SK-N-SH (cell line): Measurements from ENCODE around the gene PDLIM4. TPM values are rescaled to one million over a fixed set of nuclear protein-coding genes. Genes with fewer than 3 reads are reported as not detected.

Experiments
- CTCF ChIA-PET: fragments of 300-600, 350-600 bp; formaldehyde crosslinking; extraction: SDS; loops from one replicate; lab custom pipeline; 2021; lab: Yijun Ruan, JAX
- POLR2A ChIA-PET: fragments of 350-600 bp; sonication (Branson Sonifier 250); formaldehyde crosslinking; extraction: SDS; loops from one replicate; lab custom pipeline; 2020; ENCODE audit warnings: antibody characterized with exemption, inconsistent platforms; lab: Yijun Ruan, JAX
- DNase-seq: peaks from one replicate; pipeline ENCODE4 v3.0.0; 2012
- H2AFZ ChIP-seq: fragments of 200-600 bp; sonication (generic); 2 replicates; pipeline ENCODE4 v1.8.1; 2016; ENCODE audit warnings: antibody characterized with exemption, mild to moderate bottlenecking, low read depth
- H3F3A ChIP-seq: fragments of 200-600 bp; sonication (generic); replicated peaks from 2 replicates; pipeline ENCODE3; 2016; ENCODE audit warnings: antibody characterized with exemption, mild to moderate bottlenecking; ENCODE audit not compliant: insufficient read depth
- H3K27ac ChIP-seq, 2 experiments: fragments of 200-500 bp in 1 of 2; fragments of 200-600 bp in 1 of 2; sonication (Bioruptor generic) in 1 of 2; sonication (generic), shearing (Covaris generic) in 1 of 2; 2 replicates each; pipeline versions ENCODE4 v1.5.1 to v1.6.1; 2014 to 2016; ENCODE audit warnings: low read depth in 2 of 2, inconsistent platforms in 1 of 2, low read length in 1 of 2, mild to moderate bottlenecking in 1 of 2, mixed read lengths in 1 of 2
- H3K27me3 ChIP-seq: fragments of 200-600 bp; sonication (generic), shearing (Covaris generic); 2 replicates; pipeline ENCODE4 v1.6.1; 2016; ENCODE audit warnings: mixed run types; ENCODE audit not compliant: insufficient read depth
- H3K36me3 ChIP-seq, 2 experiments: fragments of 200-500 bp in 1 of 2; fragments of 200-600 bp in 1 of 2; sonication (Bioruptor generic) in 1 of 2; sonication (generic) in 1 of 2; replicated peaks in 1 of 2; 2 replicates each; pipeline versions ENCODE3 to v1.5.1; 2014 to 2016; ENCODE audit warnings: low read length in 1 of 2, mild to moderate bottlenecking in 1 of 2; ENCODE audit not compliant: insufficient read depth in 2 of 2, control insufficient read depth in 1 of 2
- H3K4me1 ChIP-seq, 2 experiments: fragments of 200-500 bp in 1 of 2; fragments of 200-600 bp in 1 of 2; sonication (Bioruptor generic) in 1 of 2; sonication (generic), shearing (Covaris generic) in 1 of 2; 2 replicates each; pipeline versions ENCODE4 v1.5.1 to v1.6.1; 2014 to 2016; ENCODE audit warnings: low read depth in 1 of 2, low read length in 1 of 2, mixed run types in 1 of 2; ENCODE audit not compliant: insufficient read depth in 2 of 2, control insufficient read depth in 1 of 2
- H3K4me2 ChIP-seq: fragments of 200-600 bp; sonication (generic), shearing (Covaris generic); 2 replicates; pipeline ENCODE4 v1.6.1; 2017; ENCODE audit warnings: mixed run types
- H3K4me3 ChIP-seq, 2 experiments: fragments of 200-500 bp in 1 of 2; fragments of 200-600 bp in 1 of 2; sonication (Bioruptor generic) in 1 of 2; sonication (generic), shearing (Covaris generic) in 1 of 2; 2 replicates each; pipeline versions ENCODE4 v1.5.1 to v1.8.1; 2014 to 2016; ENCODE audit warnings: low read depth in 2 of 2, inconsistent platforms in 1 of 2, low read length in 1 of 2, mild to moderate bottlenecking in 1 of 2, mixed read lengths in 1 of 2, moderate library complexity in 1 of 2
- H3K79me2 ChIP-seq: fragments of 200-600 bp; sonication (generic); 2 replicates; pipeline ENCODE4 v1.8.1; 2017; ENCODE audit warnings: mild to moderate bottlenecking; ENCODE audit not compliant: insufficient read depth
- H3K9ac ChIP-seq: fragments of 200-600 bp; sonication (generic); 2 replicates; pipeline ENCODE4 v1.6.1; 2017; ENCODE audit warnings: mixed run types
- H3K9me2 ChIP-seq: fragments of 200-600 bp; sonication (generic); 2 replicates; pipeline ENCODE4 v1.6.1; 2017; ENCODE audit warnings: mixed run types
- H3K9me3 ChIP-seq: fragments of 200-600 bp; sonication (generic); 2 replicates; pipeline ENCODE4 v1.6.1; 2017; ENCODE audit warnings: mixed run types, mild to moderate bottlenecking, moderate library complexity
- H4K20me1 ChIP-seq: fragments of 200-600 bp; sonication (generic); 2 replicates; pipeline ENCODE4 v1.6.1; 2017; ENCODE audit warnings: mild to moderate bottlenecking, mixed run types; ENCODE audit not compliant: insufficient read depth
- ELF1 ChIP-seq: IDR thresholded peaks from 2 replicates; pipeline ENCODE4 v1.4.0; 2012
- EP300 ChIP-seq, 2 experiments: IDR thresholded peaks; 2 replicates each; pipeline versions ENCODE4 v1.4.0 to v1.6.1; 2012; ENCODE audit warnings: borderline replicate concordance in 1 of 2, low read depth in 1 of 2, low read length in 1 of 2
- FOXJ3 ChIP-seq: sonication (generic); formaldehyde crosslinking; IDR thresholded peaks from 2 replicates; pipeline ENCODE4 v1.5.1; 2020; ENCODE audit warnings: mild to moderate bottlenecking, missing genetic modification reagents
- FOXM1 ChIP-seq: IDR thresholded peaks from 2 replicates; pipeline ENCODE4 v1.4.0; 2012; ENCODE audit warnings: low read depth, mild to moderate bottlenecking
- GATA2 ChIP-seq: sonication (generic); formaldehyde crosslinking; IDR thresholded peaks from 2 replicates; pipeline ENCODE4 v1.5.0; 2020; ENCODE audit warnings: mild to moderate bottlenecking, missing genetic modification reagents
- JUND ChIP-seq: IDR thresholded peaks from 2 replicates; pipeline ENCODE4 v1.4.0; 2012
- MEF2A ChIP-seq: IDR thresholded peaks from 2 replicates; pipeline ENCODE4 v1.4.0; 2012; ENCODE audit warnings: low read depth, borderline replicate concordance
- MXI1 ChIP-seq: IDR thresholded peaks from 2 replicates; pipeline ENCODE4 v1.6.1; 2012; ENCODE audit warnings: mild to moderate bottlenecking, low read depth, low read length, improper control_type of control experiment
- NFIC ChIP-seq: IDR thresholded peaks from 2 replicates; pipeline ENCODE4 v1.4.0; 2012; ENCODE audit warnings: borderline replicate concordance
- POLR2AphosphoS5 ChIP-seq: IDR thresholded peaks from 2 replicates; pipeline ENCODE4 v1.6.1; 2012; ENCODE audit warnings: low read depth, low read length
- TAF1 ChIP-seq: IDR thresholded peaks from 2 replicates; pipeline ENCODE4 v1.6.1; 2012; ENCODE audit warnings: low read depth, mild to moderate bottlenecking, low read length, moderate library complexity, borderline replicate concordance
- TCF12 ChIP-seq: IDR thresholded peaks from 2 replicates; pipeline ENCODE4 v1.4.0; 2012
- YY1 ChIP-seq: IDR thresholded peaks from 2 replicates; pipeline ENCODE4 v1.4.0; 2012; ENCODE audit warnings: low read depth, mild to moderate bottlenecking
- WGBS: methylation state at CpG from one replicate; pipeline ENCODE4 v1.1.6; 2017; ENCODE audit warnings: low lambda C conversion rate; 5-methylcytosine and 5-hydroxymethylcytosine counted together
- polyA plus RNA-seq, 3 experiments: library from polyadenylated mRNA; depleted of rRNA; stranded (reverse); fragments of >200 nt; gene quantifications; 2 replicates each; pipeline ENCODE4 v1.2.3, GENCODE V29; 2012
- TF ChIP-seq, protein P1 (sequence below): fragments of 150-350 bp; IDR thresholded peaks from 2 replicates; pipeline ENCODE4 v1.6.1; 2017; ENCODE audit warnings: antibody characterized with exemption, low read length, low read depth, borderline replicate concordance
- TF ChIP-seq, protein P2 (sequence below): fragments of 200-600 bp; sonication (generic); IDR thresholded peaks from 2 replicates; pipeline ENCODE4 v1.6.1; 2017; ENCODE audit warnings: antibody characterized with exemption, mild to moderate bottlenecking, moderate library complexity
- TF ChIP-seq, protein P3 (sequence below): IDR thresholded peaks from 2 replicates; pipeline ENCODE4 v1.4.0; 2012; ENCODE audit warnings: low read depth, borderline replicate concordance
- TF ChIP-seq, protein P4 (sequence below): IDR thresholded peaks from 2 replicates; pipeline ENCODE4; 2012
- TF ChIP-seq, protein P5 (sequence below): IDR thresholded peaks from 2 replicates; pipeline ENCODE4 v1.6.1; 2012; ENCODE audit warnings: mild to moderate bottlenecking, low read depth, low read length, moderate library complexity

Gene PDLIM4
- polyA plus RNA-seq, 1 of the 3 experiments (the other 2 are of a cell fraction) = 57.1 TPM

DNA sequence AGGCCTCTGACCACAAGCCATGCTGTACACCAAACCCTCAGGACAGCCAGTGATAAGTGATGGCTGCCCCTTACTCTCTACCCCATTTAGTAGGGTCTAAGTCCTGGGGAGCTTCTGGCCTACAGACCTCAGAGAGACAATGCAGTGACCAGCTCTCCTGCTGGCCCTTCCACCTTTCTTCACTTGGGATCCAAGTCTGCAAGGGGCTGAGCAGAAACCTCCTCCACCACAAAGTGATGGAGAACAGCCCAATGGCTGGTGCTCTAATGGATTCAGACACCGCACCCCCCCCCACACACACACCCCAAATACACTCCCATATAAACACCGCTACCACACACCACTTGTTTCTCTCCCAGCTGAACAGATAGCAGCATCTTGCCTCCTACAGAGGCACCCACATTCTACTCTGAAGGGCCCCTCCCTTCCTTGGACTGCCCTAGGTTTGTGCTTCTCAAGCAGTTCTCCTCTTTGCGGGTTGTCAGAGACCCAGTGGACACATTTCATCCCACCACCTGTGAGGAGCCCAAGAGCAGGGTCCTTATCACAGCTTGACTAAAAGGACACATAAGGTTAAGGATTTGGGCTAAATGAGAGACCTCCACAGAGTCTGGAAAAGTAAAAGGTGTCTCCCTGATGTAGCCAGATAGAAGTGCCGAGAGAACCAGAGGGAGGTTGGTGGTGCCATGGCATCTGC lies 1.3 kb upstream of the PDLIM4 start:
- no peak for DNase-seq
- Histone ChIP-seq H3F3A (peaks cover 6% of the 10 kb centered on the region), H3K79me2 (peaks cover 24% of the 10 kb centered on the region; the same call in 1 of the 2 replicates), H3K9me2 (no peaks in the 10 kb centered on the region), H3K9ac (no peak overlapping the region), H3K27ac (no peak overlapping the region), H3K9me3 (no peaks in the 10 kb centered on the region), H4K20me1 (no peaks in the 10 kb centered on the region), H3K4me1 (peaks cover 26 to 42% of the 10 kb centered on the region in 2 experiments; a peak in 3 of 4 replicates), H3K27me3 (no peaks in the 10 kb centered on the region), H3K4me3 (no peak overlapping the region), H3K4me2 (no peak overlapping the region), H2AFZ (no peak overlapping the region), H3K36me3 (no peaks in the 10 kb centered on the region)
- ChIA-PET POLR2A (interaction anchor here (1.4 kb wide), 1 partner anchor 29 kb away, joined by 4 read pairs; the partner anchor contains the start of gene P4HA2), CTCF (interaction anchor here (0.9 to 3.1 kb wide), 3 partner anchors 18 to 191 kb away, joined by 3 to 21 read pairs (median 3); no protein-coding TSS in a partner anchor)
- TF ChIP-seq MEF2A = no peak
- TF ChIP-seq EP300 (IDR thresholded peaks at IDR 0.05; ENCODE audit: borderline replicate concordance in 1 of 2, low read depth in 1 of 2, low read length in 1 of 2) = no peak
- TF ChIP-seq, protein P1, sequence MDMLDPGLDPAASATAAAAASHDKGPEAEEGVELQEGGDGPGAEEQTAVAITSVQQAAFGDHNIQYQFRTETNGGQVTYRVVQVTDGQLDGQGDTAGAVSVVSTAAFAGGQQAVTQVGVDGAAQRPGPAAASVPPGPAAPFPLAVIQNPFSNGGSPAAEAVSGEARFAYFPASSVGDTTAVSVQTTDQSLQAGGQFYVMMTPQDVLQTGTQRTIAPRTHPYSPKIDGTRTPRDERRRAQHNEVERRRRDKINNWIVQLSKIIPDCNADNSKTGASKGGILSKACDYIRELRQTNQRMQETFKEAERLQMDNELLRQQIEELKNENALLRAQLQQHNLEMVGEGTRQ = no peak
- TF ChIP-seq, protein P2, sequence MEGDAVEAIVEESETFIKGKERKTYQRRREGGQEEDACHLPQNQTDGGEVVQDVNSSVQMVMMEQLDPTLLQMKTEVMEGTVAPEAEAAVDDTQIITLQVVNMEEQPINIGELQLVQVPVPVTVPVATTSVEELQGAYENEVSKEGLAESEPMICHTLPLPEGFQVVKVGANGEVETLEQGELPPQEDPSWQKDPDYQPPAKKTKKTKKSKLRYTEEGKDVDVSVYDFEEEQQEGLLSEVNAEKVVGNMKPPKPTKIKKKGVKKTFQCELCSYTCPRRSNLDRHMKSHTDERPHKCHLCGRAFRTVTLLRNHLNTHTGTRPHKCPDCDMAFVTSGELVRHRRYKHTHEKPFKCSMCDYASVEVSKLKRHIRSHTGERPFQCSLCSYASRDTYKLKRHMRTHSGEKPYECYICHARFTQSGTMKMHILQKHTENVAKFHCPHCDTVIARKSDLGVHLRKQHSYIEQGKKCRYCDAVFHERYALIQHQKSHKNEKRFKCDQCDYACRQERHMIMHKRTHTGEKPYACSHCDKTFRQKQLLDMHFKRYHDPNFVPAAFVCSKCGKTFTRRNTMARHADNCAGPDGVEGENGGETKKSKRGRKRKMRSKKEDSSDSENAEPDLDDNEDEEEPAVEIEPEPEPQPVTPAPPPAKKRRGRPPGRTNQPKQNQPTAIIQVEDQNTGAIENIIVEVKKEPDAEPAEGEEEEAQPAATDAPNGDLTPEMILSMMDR = no peak
- TF ChIP-seq JUND = no peak
- TF ChIP-seq, protein P3, sequence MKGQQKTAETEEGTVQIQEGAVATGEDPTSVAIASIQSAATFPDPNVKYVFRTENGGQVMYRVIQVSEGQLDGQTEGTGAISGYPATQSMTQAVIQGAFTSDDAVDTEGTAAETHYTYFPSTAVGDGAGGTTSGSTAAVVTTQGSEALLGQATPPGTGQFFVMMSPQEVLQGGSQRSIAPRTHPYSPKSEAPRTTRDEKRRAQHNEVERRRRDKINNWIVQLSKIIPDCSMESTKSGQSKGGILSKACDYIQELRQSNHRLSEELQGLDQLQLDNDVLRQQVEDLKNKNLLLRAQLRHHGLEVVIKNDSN = no peak
- TF ChIP-seq FOXM1 = no peak
- TF ChIP-seq GATA2 (CRISPR knock-in tag) = no peak
- TF ChIP-seq NFIC = no peak
- TF ChIP-seq YY1 = no peak
- TF ChIP-seq TAF1 = no peak
- no peak for TF ChIP-seq TCF12
- no peak for TF ChIP-seq MXI1
- TF ChIP-seq, protein P4, sequence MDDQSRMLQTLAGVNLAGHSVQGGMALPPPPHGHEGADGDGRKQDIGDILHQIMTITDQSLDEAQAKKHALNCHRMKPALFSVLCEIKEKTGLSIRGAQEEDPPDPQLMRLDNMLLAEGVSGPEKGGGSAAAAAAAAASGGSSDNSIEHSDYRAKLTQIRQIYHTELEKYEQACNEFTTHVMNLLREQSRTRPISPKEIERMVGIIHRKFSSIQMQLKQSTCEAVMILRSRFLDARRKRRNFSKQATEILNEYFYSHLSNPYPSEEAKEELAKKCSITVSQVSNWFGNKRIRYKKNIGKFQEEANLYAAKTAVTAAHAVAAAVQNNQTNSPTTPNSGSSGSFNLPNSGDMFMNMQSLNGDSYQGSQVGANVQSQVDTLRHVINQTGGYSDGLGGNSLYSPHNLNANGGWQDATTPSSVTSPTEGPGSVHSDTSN = no peak
- no peak for TF ChIP-seq ELF1
- TF ChIP-seq POLR2AphosphoS5 = no peak
- no peak for TF ChIP-seq FOXJ3 (CRISPR knock-in tag)
- TF ChIP-seq, protein P5, sequence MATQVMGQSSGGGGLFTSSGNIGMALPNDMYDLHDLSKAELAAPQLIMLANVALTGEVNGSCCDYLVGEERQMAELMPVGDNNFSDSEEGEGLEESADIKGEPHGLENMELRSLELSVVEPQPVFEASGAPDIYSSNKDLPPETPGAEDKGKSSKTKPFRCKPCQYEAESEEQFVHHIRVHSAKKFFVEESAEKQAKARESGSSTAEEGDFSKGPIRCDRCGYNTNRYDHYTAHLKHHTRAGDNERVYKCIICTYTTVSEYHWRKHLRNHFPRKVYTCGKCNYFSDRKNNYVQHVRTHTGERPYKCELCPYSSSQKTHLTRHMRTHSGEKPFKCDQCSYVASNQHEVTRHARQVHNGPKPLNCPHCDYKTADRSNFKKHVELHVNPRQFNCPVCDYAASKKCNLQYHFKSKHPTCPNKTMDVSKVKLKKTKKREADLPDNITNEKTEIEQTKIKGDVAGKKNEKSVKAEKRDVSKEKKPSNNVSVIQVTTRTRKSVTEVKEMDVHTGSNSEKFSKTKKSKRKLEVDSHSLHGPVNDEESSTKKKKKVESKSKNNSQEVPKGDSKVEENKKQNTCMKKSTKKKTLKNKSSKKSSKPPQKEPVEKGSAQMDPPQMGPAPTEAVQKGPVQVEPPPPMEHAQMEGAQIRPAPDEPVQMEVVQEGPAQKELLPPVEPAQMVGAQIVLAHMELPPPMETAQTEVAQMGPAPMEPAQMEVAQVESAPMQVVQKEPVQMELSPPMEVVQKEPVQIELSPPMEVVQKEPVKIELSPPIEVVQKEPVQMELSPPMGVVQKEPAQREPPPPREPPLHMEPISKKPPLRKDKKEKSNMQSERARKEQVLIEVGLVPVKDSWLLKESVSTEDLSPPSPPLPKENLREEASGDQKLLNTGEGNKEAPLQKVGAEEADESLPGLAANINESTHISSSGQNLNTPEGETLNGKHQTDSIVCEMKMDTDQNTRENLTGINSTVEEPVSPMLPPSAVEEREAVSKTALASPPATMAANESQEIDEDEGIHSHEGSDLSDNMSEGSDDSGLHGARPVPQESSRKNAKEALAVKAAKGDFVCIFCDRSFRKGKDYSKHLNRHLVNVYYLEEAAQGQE = no peak
- WGBS = 97% methylated on average over 4 of the region's 4 CpGs
